ENCODE data around the gene AUTS2.

Gene AUTS2

GRCh38 chr7:70470746-70471145 is 872.5 kb downstream of the AUTS2 start:
- DNase-seq (ENCODE audit: low read depth), result no peak

- DNase-seq (ENCODE audit: low read depth), result no peak
Observed at GRCh38 chr7:70472601-70473237, 874.4 kb downstream of the AUTS2 start.

GRCh38 chr7:70474639-70475234 is 876.5 kb downstream of the AUTS2 start:
- no peak for DNase-seq (ENCODE audit: low read depth)

GRCh38 chr7:70477036-70478010 is 879.0 kb downstream of the AUTS2 start:
- DNase-seq (ENCODE audit: low read depth), result no peak

GRCh38 chr7:70479153-70480021 is 881.1 kb downstream of the AUTS2 start:
- no peak for DNase-seq (ENCODE audit: low read depth)

GRCh38 chr7:70480927-70481569 is 882.8 kb downstream of the AUTS2 start:
- no peak for DNase-seq (ENCODE audit: low read depth)

- no peak for DNase-seq (ENCODE audit: low read depth)
Observed at GRCh38 chr7:70481570-70482123, 883.4 kb downstream of the AUTS2 start.

GRCh38 chr7:70484255-70484654 is 886.0 kb downstream of the AUTS2 start:
- DNase-seq (ENCODE audit: low read depth), result no peak

GRCh38 chr7:70486977-70487376 is 888.7 kb downstream of the AUTS2 start:
- no peak for DNase-seq (ENCODE audit: low read depth)

GRCh38 chr7:70487428-70487827 is 889.2 kb downstream of the AUTS2 start:
- DNase-seq (ENCODE audit: low read depth), result no peak

- no peak for DNase-seq (ENCODE audit: low read depth)
Observed at GRCh38 chr7:70487886-70488285, 889.6 kb downstream of the AUTS2 start.

GRCh38 chr7:70489813-70490212 is 891.5 kb downstream of the AUTS2 start:
- no peak for DNase-seq (ENCODE audit: low read depth)

- DNase-seq (ENCODE audit: low read depth), result no peak
Observed at GRCh38 chr7:70492625-70493024, 894.4 kb downstream of the AUTS2 start.

GRCh38 chr7:70494225-70495032 is 896.2 kb downstream of the AUTS2 start:
- no peak for DNase-seq (ENCODE audit: low read depth)

- no peak for DNase-seq (ENCODE audit: low read depth)
Observed at GRCh38 chr7:70495033-70495376, 896.7 kb downstream of the AUTS2 start.

GRCh38 chr7:70497793-70498192 is 899.5 kb downstream of the AUTS2 start:
- no peak for DNase-seq (ENCODE audit: low read depth)

GRCh38 chr7:70498232-70498992 is 900.1 kb downstream of the AUTS2 start:
- DNase-seq (ENCODE audit: low read depth), result no peak

GRCh38 chr7:70500261-70500660 is 902.0 kb downstream of the AUTS2 start:
- DNase-seq (ENCODE audit: low read depth), result no peak

GRCh38 chr7:70502117-70502863 is 904.0 kb downstream of the AUTS2 start:
- no peak for DNase-seq (ENCODE audit: low read depth)
